NCI-H2107 treated with DMSO at 0.1 percent for 48 hours (cell line): ENCODE measurements around the gene SLC22A15.
"Not testable (repeated sequence)": the region's sequence is repeated elsewhere in the genome, so short reads cannot be mapped to it uniquely, and the experiment has no call there.

Source experiments
- DNase-seq: peaks from one replicate; lab custom pipeline; 2025; ENCODE audit not compliant: unreplicated experiment; lab: John Stamatoyannopoulos, UW

The SLC22A15 gene

GRCh38 chr1:115976062-115976920 lies at the start of gene SLC22A15:
TSS of gene SLC22A15 (plus strand) at chr1:115976513. CDS start at chr1:115976628, 115 bp downstream.
- DNase-seq, result no peak

- DNase-seq, result no peak
These were observed 48.3 kb upstream of the SLC22A15 start for GRCh38 chr1:115927971-115928370.

- no peak for DNase-seq
These were observed 46.4 kb upstream of the SLC22A15 start for GRCh38 chr1:115929881-115930280.

GRCh38 chr1:115933625-115934024 lies 42.7 kb upstream of the SLC22A15 start:
- DNase-seq, result no peak

GRCh38 chr1:115939455-115939854 lies 36.9 kb upstream of the SLC22A15 start:
- DNase-seq, result no peak

GRCh38 chr1:115946116-115946515 lies 30.2 kb upstream of the SLC22A15 start:
- no peak for DNase-seq

GRCh38 chr1:115949156-115949555 lies 27.2 kb upstream of the SLC22A15 start:
- no peak for DNase-seq

GRCh38 chr1:115951560-115951959 lies 24.8 kb upstream of the SLC22A15 start:
- no peak for DNase-seq

- DNase-seq, result no peak
These were observed 23.8 kb upstream of the SLC22A15 start for GRCh38 chr1:115952547-115952946.

GRCh38 chr1:115953180-115953579 lies 23.1 kb upstream of the SLC22A15 start:
- no peak for DNase-seq

GRCh38 chr1:115954684-115955083 lies 21.6 kb upstream of the SLC22A15 start:
- DNase-seq, result no peak

GRCh38 chr1:115955228-115955627 lies 21.1 kb upstream of the SLC22A15 start:
- DNase-seq, result no peak

- no peak for DNase-seq
These were observed 17.4 kb upstream of the SLC22A15 start for GRCh38 chr1:115958866-115959265.

GRCh38 chr1:115969509-115969908 lies 6.8 kb upstream of the SLC22A15 start:
- no peak for DNase-seq

GRCh38 chr1:115971778-115972177 lies 4.5 kb upstream of the SLC22A15 start:
- not testable (repeated sequence) for DNase-seq

GRCh38 chr1:115973154-115973553 lies 3.2 kb upstream of the SLC22A15 start:
- no peak for DNase-seq

GRCh38 chr1:115975569-115976061 lies 698 bp upstream of the SLC22A15 start:
- no peak for DNase-seq

GRCh38 chr1:115976921-115977498 lies 697 bp downstream of the SLC22A15 start:
- DNase-seq, result no peak

- no peak for DNase-seq
These were observed 1.4 kb downstream of the SLC22A15 start for GRCh38 chr1:115977499-115978258.

- no peak for DNase-seq
These were observed 2.1 kb downstream of the SLC22A15 start for GRCh38 chr1:115978292-115978941.

GRCh38 chr1:115980156-115980555 lies 3.8 kb downstream of the SLC22A15 start:
- no peak for DNase-seq
